DOHH2 (cell line): ENCODE results near the gene FBXW10.
"Not testable (repeated sequence)": the region's sequence is repeated elsewhere in the genome, so short reads cannot be mapped to it uniquely, and the experiment has no call there.

Experiments
- CTCF ChIP-seq: fragments of 200-600 bp; sonication (generic); IDR thresholded peaks from one replicate; pipeline ENCODE4 v1.5.1; 2014; ENCODE audit warnings: antibody characterized with exemption, mild to moderate bottlenecking, low read depth, low read length; ENCODE audit not compliant: poor library complexity, severe bottlenecking
- EZH2phosphoT487 ChIP-seq: fragments of 200-600 bp; sonication (generic); IDR thresholded peaks from 2 replicates; pipeline ENCODE4 v1.6.1; 2017; ENCODE audit warnings: borderline replicate concordance, mild to moderate bottlenecking, antibody characterized with exemption, low read length, moderate library complexity, mixed read lengths

GRCh38 chr17:18723509-18723908 is 20.3 kb upstream of the FBXW10 start:
- not testable (repeated sequence) for TF ChIP-seq CTCF, EZH2phosphoT487
